Fibroblast of skin of back (primary cell): ENCODE data around the gene SYT14.
"Not testable (repeated sequence)": the region's sequence is repeated elsewhere in the genome, so short reads cannot be mapped to it uniquely, and the experiment has no call there.

Experiments used
- DNase-seq: peaks from one replicate; pipeline ENCODE4 v3.0.0-alpha.2; 2013

SYT14 gene

DNA sequence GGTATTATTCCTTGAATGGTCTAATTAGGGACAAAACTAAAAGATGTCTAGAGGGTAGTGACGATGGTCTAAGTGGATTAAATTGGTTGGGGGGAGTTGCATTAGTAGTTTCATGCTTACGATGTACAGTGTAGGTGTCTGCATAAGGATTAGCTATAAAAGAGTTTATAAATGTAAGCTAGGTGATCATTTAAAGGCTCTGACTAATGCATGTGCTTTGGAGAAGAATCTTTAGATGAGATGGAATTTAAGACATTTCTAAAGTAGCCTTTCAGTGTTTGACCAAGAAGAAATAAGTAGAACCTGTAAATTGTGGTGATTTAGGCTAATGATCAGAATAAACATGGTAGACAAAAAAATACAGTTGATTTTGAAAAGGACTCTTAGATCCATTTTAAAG lies 7.4 kb downstream of the SYT14 start:
- no peak for DNase-seq

DNA sequence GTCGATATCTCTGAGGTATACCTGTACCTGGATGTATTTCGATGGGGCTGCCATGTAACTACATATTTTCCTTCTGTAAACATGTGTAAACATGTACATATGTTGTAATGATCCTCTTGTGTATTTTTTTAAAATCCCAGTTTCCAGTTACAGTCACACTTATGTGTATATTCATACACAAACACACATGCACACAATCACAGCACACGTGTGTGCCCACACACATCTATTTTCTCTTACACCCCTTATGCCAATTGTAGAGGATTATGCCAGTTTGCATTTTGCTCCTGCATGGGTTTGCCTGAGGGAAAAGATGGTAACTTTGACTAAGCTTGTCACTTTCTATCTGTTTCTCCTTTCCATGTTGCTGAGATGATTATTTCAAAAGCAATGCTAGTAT lies 10.1 kb downstream of the SYT14 start:
- DNase-seq = no peak

DNA sequence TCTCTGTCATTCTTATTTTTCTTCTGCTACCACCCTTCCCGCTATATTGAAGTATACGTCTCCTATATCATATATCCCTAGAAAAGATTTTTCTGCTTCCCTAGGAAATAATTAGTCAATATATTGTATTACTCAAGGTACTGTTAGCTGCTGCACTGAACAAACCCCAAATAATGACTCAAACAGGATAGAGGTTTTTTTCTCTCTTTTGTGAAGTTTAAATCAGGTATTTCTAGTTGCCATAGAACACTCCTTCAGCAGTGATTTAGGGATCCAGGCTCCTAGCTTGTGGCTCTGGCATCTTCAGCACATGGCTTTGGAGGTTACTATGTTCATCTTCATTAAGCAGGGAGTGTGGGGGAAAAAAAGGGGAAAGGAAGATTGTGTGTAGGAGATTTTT lies 18.1 kb downstream of the SYT14 start:
- no peak for DNase-seq

DNA sequence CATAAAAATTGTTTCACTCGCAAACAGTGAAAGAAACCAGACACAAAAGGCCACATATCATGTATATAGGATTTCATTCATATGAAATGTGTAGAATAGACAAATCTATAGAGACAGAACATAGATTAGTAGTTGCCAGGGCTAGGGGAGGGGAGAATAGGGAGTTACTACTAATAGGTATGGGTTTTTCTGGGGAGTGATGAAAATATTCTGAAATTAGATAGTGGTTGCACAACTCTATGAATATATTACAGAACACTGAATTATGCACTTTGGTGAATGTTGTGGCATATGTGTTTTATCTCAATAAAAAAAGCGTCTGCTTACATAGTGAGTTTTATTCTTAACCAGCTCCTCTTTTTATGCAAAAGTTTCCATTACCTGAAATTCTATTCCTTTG lies 21.6 kb downstream of the SYT14 start:
- no peak for DNase-seq

DNA sequence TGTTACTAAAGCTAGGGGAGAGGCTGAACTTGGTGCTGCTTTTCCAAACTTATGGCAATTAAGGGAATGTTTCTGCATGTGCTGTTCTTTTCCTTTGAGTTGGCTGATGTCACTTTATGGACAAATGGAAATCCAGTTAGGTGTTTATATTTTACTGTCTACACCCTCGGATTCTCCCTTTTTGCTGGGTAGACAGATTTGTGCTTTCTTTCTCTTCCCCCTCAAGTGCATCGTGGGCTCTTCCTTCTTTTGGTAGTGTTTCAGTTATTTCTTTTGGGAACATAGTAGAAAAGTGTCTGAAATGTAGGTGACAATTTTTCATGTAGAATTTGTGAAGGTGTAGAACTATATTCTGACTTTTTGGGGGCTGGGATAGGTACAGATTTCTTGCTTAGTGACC lies 22.9 kb downstream of the SYT14 start:
- no peak for DNase-seq

DNA sequence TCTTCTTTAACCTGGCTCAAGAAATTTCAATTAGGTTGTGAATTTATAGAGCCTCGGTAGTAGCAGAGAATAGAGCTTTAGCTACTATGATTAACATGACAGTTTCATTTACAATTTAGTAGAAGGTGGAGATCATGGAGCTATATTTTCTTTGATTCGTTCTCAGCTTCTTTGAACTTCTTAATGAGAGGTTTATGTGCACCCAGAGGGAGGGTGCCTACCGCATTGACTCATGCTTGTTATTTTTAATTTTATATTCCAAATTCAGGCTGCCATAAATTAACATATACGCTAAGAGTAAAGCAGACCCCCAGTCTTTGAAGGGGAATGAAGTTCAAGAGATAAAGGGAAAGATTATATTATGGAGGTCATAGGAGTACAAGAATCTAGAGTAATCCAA lies 24.4 kb downstream of the SYT14 start:
- no peak for DNase-seq

DNA sequence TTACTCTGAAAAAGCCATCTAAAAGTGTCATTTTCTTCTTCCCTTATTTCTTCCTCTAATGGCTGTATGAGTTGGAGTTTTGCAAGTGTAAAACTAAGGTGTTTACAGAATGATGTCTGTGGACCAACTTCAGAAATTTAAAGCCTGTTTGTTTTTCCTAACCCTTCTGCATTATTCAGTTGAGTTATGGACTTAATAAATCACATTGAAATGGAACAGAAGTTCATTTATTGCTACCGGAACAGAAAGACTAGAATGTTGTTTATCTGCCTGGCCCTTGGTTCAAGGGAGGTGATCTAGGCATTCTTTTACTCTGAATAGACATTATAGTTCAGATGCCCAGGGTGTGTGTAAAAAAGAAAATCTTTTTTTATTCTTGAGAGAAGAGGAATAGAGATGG lies 24.8 kb downstream of the SYT14 start:
- DNase-seq = no peak

DNA sequence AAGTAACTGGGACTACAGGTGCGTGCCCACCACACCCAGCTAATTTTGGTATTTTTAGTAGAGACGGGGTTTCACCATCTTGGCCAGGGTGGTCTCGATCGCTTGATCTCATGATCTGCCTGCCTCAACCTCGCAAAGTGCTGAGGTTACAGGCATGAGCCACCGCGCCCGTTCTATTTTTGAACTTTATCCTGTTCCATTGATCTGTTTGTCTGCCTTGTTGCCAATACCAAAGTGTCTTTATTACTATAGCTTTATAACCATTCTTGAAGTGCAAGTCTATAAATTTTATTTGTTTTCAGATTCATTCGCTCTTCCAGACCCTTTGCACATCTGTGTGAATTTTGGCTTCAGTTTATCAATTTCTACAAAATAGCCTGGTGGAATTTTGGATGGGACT lies 28.0 kb downstream of the SYT14 start:
- no peak for DNase-seq

DNA sequence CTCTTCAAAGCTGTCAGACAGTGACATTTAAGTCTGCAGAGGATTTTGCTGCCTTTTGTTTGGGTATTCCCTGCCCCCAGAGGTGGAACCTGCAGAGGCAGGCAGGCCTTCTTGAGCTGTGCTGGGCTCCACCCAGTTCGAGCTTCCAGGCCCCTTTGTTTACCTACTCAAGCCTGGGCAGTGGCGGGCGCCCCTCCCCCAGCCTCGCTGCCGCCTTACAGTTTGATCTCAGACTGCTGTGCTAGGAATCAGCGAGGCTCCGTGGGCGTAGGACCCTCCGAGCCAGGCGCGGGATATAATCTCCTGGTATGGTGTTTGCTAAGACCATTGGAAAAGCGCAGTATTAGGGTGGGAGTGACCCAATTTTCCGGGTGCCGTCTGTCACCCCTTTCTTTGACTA lies 40.7 kb downstream of the SYT14 start:
- not testable (repeated sequence) for DNase-seq

DNA sequence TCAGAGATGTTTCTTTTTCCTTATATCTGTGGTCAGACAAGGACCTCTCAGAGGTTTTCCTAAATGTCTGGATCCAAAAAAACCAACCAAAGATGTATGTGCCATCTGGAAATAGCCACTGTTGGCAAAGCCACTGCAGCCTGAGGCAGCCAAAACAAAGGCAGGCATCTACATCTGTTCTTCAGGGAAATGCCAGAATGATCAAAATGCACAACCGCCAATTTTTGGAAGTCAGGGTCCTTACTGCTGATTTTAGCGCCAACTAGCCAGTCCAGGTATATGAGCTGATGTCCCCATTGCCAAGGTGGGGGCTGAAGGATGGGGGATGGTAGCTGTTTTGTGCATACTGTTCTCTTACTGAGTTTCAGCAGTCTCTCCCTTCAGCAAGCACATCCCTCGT lies 45.9 kb downstream of the SYT14 start:
- no peak for DNase-seq

DNA sequence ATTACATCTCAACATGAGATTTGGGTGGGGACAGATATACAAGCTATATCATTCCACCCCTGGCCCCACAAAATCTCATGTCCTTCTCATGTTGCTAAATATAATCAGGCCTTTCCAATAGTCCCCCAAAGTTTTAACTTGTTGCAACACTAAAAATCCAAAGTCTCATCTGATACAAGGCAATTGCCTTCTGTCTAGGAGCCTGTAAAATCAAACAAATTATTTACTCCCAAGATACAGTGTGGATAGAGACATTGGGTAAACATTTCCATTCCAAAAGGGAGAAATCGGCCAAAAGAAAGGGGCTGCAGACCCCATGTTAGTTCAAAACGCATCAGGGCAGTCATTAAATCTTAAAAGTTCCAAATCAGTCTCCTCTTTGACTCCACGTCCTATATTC lies 47.0 kb downstream of the SYT14 start:
- no peak for DNase-seq

DNA sequence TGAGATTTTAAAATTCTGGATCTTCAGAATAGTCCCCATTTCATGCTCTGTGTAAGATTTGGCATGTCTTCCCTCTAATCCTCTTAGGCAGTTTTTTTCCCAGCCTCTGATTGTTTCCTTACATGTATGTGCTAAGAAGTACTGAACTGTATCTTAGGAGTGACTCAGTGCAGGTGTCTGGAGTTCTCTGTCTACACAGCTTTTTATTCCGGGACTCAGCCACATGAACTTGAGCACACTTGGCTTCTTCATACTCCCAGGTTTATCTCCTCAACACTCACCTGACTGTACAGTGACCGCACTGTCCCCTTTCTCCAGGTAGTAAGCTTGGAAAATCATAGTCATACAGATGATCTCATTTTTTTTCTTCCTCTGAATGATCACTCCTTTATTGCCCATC lies 50.7 kb downstream of the SYT14 start:
- DNase-seq = no peak

DNA sequence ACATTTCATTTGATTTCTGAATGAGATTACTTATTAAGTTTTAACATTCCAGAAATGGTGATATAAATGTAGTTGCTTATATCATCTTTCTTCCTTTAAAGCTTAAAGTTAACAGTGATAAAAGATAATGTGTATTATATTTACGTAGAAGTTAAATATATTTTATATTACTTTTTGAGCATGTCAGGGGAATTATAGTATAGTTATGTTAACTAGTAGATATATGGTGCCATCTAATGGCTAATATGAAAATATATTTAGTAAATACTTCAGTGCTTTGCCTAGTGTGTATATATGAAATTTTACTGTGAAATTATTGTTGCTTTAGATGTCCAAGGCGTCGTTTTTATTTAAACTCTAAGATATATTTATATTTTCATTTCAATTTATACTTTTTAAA lies 51.5 kb downstream of the SYT14 start:
- DNase-seq = peak; percentile 23

DNA sequence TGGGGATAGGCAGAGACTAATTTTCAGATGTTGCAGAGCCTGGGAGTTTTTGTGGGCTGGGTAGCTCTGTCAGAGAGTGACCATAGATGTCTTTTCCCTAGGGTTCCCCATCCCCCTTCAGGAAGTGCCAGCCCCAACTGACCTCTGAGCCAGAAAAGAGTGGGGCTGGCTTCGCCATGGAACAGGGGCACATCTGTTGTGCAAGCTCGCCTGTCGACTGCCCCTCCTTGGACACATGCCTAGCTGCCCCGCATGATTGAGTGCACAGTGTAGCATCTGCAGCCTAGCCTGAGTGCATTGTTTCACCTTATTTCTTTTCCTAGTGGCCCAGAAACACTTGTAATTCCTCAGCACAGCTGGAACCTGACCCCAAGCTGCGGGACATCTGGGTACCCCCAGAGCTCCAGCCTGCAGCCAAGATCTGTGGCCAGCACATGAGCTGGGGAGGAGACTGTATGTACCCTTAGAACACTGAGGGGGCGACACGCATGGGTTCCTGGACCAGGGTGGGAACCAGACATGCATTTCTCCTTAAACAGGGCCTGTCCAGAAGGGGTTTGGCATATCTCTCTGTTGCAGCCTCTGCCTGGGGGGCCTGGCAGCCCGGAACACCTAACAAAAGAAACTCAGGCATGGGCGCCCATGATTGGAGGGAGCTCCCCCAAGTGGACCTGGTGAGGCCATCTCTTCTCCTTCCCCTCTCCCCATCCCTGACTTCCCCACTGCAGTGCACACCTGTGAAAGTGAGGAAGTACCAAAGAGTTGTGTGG lies 55.2 kb downstream of the SYT14 start:
- no peak for DNase-seq

DNA sequence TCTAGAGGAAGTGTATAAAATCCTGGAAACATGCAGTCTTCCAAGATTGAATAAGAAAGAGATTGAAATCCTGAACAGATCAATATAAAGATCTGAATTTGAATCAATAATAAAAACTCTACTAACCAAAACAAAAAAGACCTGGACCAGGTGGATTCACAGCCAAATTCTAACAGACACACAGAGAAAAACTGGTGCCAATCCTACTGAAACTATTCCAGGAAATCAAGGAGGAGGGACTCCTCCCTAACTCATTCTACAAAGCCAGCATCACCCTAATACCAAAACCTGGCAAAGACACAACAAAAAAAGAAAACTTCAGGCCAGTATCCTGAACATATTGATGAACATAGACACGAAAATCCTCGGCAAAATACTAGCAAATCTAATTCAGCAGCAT lies 58.3 kb downstream of the SYT14 start:
- no peak for DNase-seq

DNA sequence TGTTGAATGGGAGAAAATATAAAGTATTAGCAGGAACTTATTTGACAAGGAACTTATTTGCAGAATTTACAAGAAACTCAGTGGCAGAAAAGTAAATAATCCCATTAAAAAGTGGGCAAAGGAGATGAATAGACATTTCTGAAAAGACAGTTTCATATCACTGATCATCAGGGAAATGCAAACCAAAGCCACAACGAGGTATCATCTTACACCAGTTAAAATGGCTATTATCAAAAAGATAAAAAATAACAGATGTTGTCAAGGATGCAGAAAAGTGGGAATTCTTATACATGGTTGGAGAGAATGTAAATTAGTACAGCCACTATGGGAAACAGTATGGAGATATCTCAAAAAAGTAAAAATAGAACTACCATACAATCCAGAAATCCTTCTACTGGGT lies 61.0 kb downstream of the SYT14 start:
- DNase-seq = no peak

DNA sequence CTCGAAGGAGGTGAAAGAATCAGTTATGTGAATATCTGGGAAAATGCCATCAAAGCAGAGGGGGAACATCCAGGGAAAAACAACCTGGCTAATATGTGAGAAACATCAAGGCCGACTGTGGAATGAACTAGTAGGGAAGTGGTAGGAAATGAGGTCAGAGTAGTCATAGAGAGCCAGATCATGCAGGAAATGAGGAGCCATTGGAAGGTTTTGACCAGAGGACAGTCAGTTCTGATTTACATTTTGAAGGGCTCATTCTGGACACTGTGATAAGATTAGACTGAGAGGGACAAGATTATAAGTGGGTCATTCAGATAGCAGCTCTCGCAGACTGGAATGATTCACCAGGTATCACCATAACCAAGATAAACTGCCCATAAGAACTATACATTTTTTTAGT lies 63.7 kb downstream of the SYT14 start:
- peak; percentile 13 for DNase-seq

DNA sequence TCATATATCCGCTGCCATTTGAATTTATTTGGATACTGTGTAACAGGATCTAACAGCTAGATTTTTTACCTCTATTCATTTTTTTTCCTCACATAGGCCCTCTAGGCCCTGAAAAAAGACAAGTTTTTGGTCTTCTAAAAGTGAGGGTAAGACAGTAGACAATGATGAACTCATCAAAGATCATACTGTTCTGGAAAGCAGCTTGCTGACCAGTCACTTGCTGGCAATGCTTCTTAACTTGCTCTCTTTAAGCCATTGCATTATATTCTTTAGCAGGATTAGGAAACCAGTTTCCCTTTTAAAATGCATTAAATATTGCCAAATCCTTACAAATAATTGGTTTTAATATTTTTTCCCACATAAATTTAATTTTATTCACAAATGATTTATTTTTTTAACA lies 65.5 kb downstream of the SYT14 start:
- DNase-seq = no peak

DNA sequence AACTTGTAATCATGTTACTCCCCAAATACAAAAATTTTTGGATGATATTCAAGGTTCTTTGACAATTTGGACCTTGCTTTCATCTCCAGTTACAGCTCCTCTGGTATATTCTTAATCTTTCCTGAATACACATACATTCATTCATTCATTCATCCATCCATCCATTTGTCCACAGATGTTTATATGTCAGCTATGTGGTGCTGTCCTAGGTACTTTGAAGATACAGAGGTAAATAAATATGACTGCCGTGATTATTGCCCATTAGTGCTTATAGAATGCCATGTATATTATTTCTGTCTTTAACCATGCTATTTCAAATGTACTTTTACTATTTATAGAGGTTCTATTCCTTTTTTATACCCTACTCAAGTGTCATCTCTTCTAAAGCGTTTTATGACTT lies 72.1 kb downstream of the SYT14 start:
- DNase-seq = no peak

DNA sequence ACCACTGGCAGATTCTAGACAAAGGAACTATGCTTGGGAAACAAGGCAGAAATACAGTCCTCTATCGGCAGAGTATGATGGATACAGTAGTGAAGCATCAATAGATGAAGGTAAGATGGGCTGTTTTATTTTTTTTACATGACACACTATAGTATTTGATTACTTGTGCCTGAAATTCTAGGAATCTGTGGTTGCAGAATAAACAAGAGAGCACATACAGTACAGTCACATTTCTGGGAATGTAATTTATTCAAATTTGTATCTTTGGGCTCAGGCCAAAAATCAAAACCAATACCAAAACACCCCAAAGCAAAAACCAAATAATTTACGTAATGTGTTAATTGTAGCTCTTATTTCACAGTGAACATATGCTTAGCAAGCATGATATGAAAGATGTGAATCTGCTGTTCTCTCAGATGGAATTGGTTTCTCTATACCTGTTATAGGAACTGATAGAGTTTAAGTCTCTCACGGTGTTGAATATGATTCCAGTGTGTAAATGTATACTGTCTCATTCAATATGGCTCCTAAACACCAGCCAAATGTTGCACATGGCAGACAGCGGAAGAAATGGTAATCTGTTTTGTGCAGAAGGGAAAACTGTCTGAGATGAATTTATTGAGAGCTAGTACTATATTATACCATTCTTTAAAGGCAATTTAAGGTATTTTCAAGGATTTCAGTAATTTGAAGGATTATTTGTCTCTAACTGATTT lies 83.3 kb downstream of the SYT14 start:
- DNase-seq = no peak

DNA sequence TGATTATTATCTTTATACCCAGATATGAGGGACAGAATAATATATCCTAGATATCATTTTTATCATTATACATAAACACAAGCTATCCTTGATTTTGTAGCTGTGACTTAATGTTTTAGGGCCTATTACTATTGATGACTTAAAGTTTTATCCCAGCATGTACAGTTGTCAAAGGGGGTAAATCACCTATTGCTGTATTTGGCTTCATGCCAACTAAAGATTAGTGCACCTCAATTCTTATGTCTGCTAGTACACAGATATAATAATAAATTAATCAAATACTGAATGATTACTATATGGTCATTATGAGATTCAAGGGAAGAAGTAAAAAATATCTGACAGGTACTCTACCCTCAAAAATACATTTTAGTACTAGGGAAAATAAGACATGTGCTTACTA lies 84.0 kb downstream of the SYT14 start:
- no peak for DNase-seq

DNA sequence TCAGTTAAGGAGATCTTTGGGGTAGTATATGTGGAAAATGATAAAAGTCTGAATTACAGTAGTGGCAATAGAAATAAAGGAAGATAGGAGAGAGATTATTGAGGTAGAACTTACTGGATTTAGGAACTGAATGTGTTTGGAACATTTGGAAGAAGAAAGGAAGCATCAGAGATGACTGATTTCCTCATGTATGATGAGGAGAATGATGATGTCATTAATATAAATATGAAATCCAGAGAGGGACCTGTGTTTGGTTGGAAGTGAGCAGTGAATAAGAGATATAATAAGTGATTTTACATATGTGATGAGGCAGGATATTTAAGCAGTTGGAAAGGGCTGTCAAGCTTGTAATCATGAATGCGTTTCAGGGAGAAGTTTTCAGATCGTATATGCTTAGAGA lies 86.3 kb downstream of the SYT14 start:
- no peak for DNase-seq

DNA sequence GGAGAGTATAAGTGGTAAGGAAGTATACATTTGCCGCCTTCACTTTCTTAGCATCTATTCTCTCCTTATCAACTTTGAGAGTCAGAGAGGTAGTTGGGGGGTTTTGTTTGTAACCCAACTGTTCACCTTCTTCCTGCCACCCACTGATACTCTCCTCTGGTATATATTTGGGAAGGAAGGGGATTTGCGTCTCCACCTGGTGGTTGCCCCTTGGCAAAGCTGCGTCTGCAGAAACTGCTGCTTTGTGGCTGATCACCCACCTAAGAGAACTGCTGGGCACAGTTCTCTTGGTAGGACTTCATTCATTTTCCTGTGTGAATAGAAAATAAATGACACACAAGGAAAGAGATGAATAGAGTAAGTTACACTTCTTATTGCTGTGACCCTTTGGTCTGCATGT lies 87.0 kb downstream of the SYT14 start:
- no peak for DNase-seq

DNA sequence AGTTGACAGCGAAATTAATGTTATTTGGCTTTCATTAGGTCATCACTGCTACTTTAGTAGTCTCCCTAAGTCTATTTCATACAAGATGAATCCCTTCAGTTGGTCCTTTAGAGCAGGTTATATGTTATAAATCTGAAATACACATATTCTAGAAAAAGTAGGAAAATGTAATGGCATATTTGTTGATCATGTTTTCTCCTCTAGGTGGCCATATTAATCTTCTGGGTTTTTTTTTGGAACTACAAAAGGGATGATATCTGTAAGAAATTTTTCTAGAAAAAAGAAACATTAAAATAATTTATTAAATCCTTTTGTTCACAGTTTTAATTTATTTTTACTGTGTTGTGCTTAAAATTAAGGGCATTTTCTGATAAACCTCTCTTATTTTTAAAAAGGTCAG lies 87.9 kb downstream of the SYT14 start:
- no peak for DNase-seq

DNA sequence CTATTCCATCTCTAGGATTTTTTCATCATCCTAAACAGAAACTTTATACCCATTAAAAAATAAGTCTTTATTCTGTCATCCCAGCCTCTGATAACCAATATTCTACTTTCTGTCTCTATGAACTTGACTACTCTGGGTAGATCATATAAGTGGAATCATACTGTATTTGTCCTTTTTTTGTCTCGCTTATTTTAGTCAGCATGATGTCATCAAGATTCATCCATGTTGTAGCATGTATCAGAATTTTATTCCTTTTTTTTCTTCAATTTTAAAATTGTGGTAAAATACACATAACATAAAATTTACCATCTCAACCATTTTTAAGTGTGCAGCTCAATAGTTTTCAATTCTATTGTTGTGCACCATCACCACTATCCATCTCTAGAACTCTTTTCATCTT lies 90.0 kb downstream of the SYT14 start:
- DNase-seq = no peak
